SW480 (cell line): ENCODE data around the gene LIMK1.
"Not testable (repeated sequence)": the region's sequence is repeated elsewhere in the genome, so short reads cannot be mapped to it uniquely, and the experiment has no call there.

Experiments
- DNase-seq: peaks from one replicate; pipeline ENCODE4 v3.0.0-alpha.2; 2016; ENCODE audit warnings: low spot score

The LIMK1 gene

GRCh38 chr7:74083117-74083876 lies at the start of gene LIMK1:
LIMK1 (plus strand) TSS chr7:74083804; CDS start chr7:74083991, 187 bp downstream.
- DNase-seq: peak; percentile 81

DNA sequence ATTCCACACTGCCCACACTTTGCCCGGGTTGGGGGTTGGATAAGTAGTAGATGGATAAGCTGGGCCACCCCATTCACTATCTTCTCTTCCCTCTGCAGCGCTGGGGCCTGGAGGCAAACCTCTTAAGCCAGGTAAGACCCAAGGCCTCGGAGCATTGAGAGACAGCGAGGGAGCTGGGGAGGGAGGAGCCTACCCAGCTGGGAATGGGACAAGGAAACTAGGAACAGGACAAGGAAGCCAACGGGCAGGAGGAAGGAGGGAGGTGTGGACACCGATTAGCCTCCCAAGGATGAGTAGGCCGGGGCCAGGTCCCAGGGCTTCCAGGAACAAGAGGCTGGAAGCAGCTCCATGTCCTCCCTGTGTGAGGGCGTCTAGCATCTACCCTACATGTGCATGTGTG lies 46.0 kb upstream of the LIMK1 start:
- DNase-seq: no peak

DNA sequence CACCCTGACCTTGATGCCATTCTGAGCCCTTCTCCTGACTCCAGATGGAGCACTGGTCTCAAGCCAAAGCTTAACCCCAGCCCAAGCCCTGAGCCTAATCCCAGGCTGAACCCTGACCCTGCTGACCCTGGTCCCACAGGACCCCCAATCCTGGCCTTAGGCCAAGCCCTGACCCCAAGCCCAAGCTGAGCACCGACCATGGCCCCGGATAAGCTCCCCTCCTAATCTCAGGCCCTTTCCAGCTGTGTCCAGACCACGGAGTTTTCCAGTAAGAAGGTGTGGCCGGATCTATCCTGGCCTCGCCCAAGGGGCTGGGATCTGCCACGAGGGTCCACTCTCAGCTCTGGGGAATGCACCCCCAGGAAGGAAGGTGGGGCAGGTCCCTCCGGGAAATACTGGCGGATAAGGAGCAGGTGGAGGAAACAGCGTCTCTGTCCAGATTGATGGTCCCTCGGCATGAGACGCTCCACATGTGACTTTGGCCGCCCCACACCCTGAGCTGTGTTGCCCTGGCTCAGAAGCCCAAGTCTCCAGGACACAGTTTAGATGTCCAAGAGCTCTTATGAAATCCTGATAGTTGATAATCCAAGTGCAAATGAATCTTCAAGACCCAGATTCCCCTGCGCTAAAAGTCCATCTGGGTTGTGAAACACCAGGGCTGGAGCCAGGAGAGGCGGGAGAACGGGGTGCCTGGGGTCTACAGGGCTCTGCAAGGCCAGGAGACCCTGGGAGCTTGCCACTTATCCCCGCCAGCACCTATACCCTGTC lies 45.2 kb upstream of the LIMK1 start:
- DNase-seq: no peak

DNA sequence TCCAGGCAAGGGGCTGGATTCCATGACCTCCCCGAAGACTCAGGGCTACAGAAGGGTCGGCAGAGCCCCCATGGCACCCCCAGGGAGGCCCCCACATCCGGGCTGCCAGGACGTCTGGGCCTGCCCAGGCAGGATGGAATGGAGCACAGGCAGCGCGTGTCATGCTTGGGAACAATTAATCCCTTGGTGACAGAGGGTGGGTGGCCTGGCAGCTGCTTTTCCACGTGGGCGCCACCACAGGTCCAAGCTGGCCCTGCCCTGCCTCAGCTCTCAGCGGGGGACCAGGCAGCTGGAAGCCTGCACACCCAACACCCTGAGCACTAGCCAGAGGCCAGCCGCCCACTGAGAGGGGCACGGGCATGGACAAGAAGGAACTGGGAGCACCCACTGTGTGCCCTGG lies 44.3 kb upstream of the LIMK1 start:
- DNase-seq: peak; percentile 56

GRCh38 chr7:74040101-74040790 lies 43.4 kb upstream of the LIMK1 start:
- no peak for DNase-seq

- no peak for DNase-seq
Measured at GRCh38 chr7:74040791-74041520, 42.6 kb upstream of the LIMK1 start.

DNA sequence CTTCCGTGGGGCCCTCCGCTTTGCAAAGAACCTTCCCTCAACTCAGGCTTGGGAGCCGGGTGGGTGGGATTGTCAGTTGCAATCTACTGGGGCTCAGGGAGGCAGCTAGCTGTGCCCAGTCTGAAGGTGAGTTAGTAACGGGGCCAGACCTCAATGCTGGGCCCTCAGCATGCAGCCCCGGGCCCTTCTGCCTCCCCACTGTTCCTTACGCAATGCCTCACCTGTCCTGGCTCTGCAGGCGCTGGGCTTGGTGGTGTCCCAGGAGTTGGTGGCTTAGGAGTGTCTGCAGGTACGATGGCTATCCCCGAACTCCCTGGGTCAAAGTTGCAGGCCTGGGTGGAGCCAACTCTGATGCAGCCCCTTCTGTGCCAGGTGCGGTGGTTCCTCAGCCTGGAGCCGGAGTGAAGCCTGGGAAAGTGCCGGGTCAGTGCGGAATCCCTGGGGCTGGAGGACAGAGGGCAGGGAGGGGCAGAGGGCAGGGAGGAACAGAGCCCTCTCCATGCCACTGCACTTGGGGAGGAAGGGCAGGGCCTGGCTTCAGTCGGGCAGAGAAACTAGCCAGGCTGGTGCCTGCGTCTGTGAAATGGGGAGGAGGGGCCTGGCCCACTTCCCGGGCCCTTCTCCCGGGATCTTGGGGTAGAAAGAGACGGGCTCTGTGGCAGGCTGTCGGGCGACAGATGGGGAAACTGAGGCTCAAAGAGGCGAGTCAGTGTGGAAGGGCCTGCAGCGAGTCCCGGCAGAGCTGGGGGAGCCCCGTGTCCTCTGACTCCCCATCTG lies 40.7 kb upstream of the LIMK1 start:
- no peak for DNase-seq

DNA sequence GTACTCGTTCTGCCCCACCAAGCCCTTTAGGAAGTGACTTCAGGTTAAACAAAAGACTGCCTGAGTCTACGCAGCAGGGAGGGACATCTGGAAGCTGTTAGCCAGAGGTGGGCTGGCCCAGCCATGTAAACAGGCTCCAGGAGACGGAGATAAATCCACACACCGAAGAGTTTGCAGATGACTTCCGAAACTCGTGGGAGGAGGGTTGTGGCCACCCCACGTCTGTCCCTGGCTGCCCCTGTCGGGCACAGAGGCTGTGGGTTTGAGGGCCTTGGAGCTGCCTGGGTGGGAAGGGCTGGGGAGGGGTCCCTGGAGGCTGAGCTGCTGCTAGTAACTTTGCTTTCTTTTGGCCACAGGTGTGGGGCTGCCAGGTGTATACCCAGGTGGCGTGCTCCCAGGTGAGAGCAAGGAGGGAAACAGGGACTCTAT lies 40.1 kb upstream of the LIMK1 start:
- DNase-seq: no peak

GRCh38 chr7:74044366-74045350 lies 38.9 kb upstream of the LIMK1 start:
- no peak for DNase-seq

DNA sequence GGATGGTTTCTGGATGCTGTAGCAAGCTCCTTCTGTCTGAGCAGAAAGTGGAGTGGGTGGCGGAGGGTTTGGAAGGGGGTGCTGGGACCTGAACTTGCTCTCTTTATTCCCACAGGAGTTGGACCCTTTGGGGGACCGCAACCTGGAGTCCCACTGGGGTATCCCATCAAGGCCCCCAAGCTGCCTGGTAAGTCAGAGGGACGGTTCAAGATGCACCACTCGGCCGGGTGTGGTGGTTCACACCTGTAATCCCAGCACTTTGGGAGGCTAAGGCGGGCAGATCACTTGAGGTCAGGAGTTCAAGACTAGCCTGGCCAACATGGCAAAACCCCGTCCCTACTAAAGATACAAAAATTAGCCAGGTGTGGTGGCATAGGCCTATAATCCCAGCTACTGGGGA lies 37.0 kb upstream of the LIMK1 start:
- DNase-seq: not testable (repeated sequence)

DNA sequence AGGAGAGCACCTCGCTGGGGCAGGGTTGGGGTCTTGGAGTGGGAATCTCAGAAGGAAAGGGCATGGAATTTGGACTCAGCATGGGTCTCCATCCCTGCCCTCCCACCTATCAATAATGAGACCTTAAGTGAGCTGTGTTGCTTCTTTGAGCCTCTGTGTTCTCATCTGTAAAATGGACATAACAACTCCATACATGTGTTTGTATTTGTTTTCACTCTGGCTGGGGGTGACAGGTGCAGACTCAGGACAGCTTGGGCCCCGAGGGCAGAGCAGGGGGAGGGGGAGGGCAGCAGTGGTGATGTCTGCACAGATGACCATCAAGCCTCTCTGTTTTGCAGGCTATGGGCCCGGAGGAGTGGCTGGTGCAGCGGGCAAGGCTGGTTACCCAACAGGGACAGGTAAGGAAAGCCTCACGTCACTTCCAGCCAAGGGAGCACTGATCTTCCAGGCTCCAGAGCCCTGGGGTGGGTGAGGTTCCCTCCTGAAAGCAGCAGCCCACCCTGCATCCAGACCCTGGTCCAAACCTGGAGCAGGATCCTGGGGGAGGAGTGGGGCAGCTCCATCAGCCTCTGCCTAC lies 35.7 kb upstream of the LIMK1 start:
- DNase-seq: no peak

- DNase-seq: no peak
Measured at GRCh38 chr7:74048999-74049599, 34.5 kb upstream of the LIMK1 start.

DNA sequence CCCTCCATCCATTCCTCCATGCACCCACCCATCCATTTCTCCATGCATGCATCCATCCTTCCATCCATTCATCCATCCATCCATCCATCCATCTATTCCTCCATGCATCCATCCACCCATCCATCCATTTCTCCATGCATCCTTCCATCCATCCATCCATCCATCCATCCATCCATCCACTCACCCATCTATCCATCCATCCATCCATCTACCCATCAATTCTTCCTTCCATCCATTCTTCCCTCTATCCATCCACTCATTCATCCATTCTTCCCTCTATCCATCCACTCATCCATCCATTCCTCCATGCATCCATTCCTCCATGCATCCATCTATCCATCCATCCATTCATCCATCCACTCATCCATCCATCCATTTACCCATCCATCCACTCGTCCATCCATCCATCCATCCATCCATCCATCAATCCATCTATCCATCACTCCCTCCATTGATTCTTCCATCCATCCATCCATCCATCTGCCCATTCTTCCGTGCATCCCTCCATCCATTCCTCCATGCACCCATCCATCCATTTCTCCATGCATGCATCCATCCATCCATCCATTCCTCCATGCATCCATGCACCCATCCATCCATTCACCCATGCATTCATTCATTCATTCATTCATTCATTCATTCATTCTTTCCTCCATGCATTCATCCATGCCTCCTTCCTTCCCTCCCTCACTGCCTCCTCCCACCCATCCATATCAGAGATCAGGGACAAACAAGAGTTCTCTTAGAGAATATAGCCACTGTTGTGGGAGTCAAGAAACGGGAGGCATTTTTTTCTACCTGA lies 33.4 kb upstream of the LIMK1 start:
- DNase-seq: no peak

DNA sequence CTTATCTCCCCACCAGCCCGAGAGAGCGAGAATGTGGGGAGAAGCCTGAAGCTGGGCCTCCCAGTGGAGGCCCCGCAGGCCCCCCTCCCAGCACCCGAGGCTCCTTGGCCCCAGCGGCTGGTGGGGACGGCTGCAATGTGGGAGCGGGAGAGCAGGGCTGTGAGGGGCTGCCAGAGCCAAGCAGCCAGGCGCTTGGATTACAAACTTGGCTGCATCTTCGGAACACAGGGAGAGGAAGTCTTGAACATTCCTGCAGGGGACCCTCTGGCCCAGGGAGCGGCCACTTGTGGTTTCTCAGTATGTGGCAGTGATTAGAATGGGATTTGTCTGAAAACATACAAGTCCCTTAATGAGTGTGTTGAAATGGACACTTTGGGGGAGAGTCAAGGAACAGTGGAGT lies 32.4 kb upstream of the LIMK1 start:
- DNase-seq: no peak

- peak; percentile 79 for DNase-seq
Measured at GRCh38 chr7:74051629-74052410, 31.8 kb upstream of the LIMK1 start.

DNA sequence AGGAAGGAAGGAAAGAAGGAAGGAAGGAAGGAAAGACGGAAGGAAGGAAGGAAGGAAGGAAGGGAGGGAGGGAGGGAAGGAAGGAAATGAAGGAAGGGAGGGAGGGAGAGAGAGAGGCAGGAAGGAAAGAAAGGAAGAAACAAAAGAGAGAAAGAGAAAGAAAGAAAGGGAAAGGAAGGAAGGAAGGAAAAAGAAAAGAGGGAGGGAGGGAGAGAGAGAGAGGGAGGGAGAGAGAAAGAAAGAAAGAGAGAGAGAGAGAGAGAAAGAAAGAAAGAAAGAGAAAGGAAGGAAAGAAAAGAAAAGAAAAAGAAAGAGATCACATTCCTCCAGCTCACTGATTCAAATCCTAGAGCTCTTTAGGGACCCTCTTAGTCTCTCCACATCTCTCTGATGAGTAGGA lies 31.0 kb upstream of the LIMK1 start:
- no peak for DNase-seq

GRCh38 chr7:74053589-74054186 lies 29.9 kb upstream of the LIMK1 start:
- no peak for DNase-seq
